Fibroblast of upper back skin (primary cell): ENCODE measurements around the gene SPATS2L.
A peak's percentile ranks its signal among the peaks of the same experiment; 100 is the strongest.

Experiments used
- DNase-seq: peaks from one replicate; pipeline ENCODE4 v3.0.0-alpha.2; 2013

Gene SPATS2L

GRCh38 chr2:200306196-200306930 lies at the start of gene SPATS2L:
SPATS2L (plus strand) TSS chr2:200306693; CDS start chr2:200389245, 82,552 bp downstream.
- DNase-seq: peak; percentile 81

- DNase-seq: no peak
Observed at GRCh38 chr2:200257570-200257969, 48.9 kb upstream of the SPATS2L start.

GRCh38 chr2:200258081-200258480 lies 48.4 kb upstream of the SPATS2L start:
- DNase-seq: no peak

- no peak for DNase-seq
Observed at GRCh38 chr2:200258881-200259576, 47.5 kb upstream of the SPATS2L start.

- DNase-seq: no peak
Observed at GRCh38 chr2:200259577-200259957, 46.9 kb upstream of the SPATS2L start.

- DNase-seq: no peak
Observed at GRCh38 chr2:200262047-200262446, 44.4 kb upstream of the SPATS2L start.

- DNase-seq: no peak
Observed at GRCh38 chr2:200263279-200263678, 43.2 kb upstream of the SPATS2L start.

GRCh38 chr2:200264631-200265030 lies 41.9 kb upstream of the SPATS2L start:
- no peak for DNase-seq

- no peak for DNase-seq
Observed at GRCh38 chr2:200266406-200266805, 40.1 kb upstream of the SPATS2L start.

GRCh38 chr2:200267350-200267749 lies 39.1 kb upstream of the SPATS2L start:
- no peak for DNase-seq

- no peak for DNase-seq
Observed at GRCh38 chr2:200270732-200271131, 35.8 kb upstream of the SPATS2L start.

GRCh38 chr2:200272320-200272719 lies 34.2 kb upstream of the SPATS2L start:
- DNase-seq: no peak

GRCh38 chr2:200274116-200275075 lies 32.1 kb upstream of the SPATS2L start:
- DNase-seq: no peak

- peak; percentile 10 for DNase-seq
Observed at GRCh38 chr2:200275295-200276013, 31.0 kb upstream of the SPATS2L start.

GRCh38 chr2:200276472-200276871 lies 30.0 kb upstream of the SPATS2L start:
- DNase-seq: no peak

GRCh38 chr2:200278694-200279316 lies 27.7 kb upstream of the SPATS2L start:
- DNase-seq: no peak

GRCh38 chr2:200279857-200280256 lies 26.6 kb upstream of the SPATS2L start:
- DNase-seq: no peak

GRCh38 chr2:200286578-200286977 lies 19.9 kb upstream of the SPATS2L start:
- no peak for DNase-seq

- peak; percentile 66 for DNase-seq
Observed at GRCh38 chr2:200288670-200289429, 17.6 kb upstream of the SPATS2L start.

GRCh38 chr2:200296118-200296517 lies 10.4 kb upstream of the SPATS2L start:
- no peak for DNase-seq

GRCh38 chr2:200297100-200297499 lies 9.4 kb upstream of the SPATS2L start:
- no peak for DNase-seq
